WTC11 (cell line): Measurements from ENCODE around the gene MTA1. TPM values are rescaled to one million over a fixed set of nuclear protein-coding genes. Genes with fewer than 3 reads are reported as not detected.

Experiments
- ATAC-seq: fragments of 200-7000 bp; cut with Tn5 transposase; 2 replicates; pipeline ENCODE4 v1.10.0; 2021; ENCODE audit warnings: mild to moderate bottlenecking, moderate library complexity
- CTCF ChIA-PET: fragments of 300-600 bp; sonication (Branson Sonifier 250); formaldehyde crosslinking; loops from one replicate; lab custom pipeline; 2021; ENCODE audit warnings: antibody characterized with exemption; lab: Charles Lee
- POLR2A ChIA-PET: fragments of 350-600 bp; sonication (Branson Sonifier 250); formaldehyde crosslinking; loops from one replicate; lab custom pipeline; 2021; ENCODE audit warnings: antibody characterized with exemption; lab: Charles Lee
- DNase-seq: peaks from one replicate; pipeline ENCODE4 v3.0.0; 2021; ENCODE audit warnings: low spot score
- H3K27ac Mint-ChIP-seq: 2 replicates; pipeline ENCODE4 v1.8.0; 2021; ENCODE audit warnings: mixed read lengths
- H3K27me3 Mint-ChIP-seq: 2 replicates; pipeline ENCODE4 v1.8.0; 2021; ENCODE audit warnings: low read depth, mild to moderate bottlenecking, moderate library complexity, mixed read lengths
- H3K36me3 Mint-ChIP-seq: 2 replicates; pipeline ENCODE4 v1.8.0; 2021; ENCODE audit warnings: mixed read lengths
- H3K4me1 Mint-ChIP-seq: 2 replicates; pipeline ENCODE4 v1.8.0; 2022; ENCODE audit warnings: mixed read lengths
- H3K4me3 Mint-ChIP-seq: 2 replicates; pipeline ENCODE4 v1.8.0; 2021; ENCODE audit warnings: mild to moderate bottlenecking, moderate library complexity, mixed read lengths
- H3K9me3 Mint-ChIP-seq: 2 replicates; pipeline ENCODE4 v1.8.0; 2021; ENCODE audit warnings: mixed read lengths
- CBFB ChIP-seq: sonication (generic); formaldehyde crosslinking; IDR thresholded peaks from 2 replicates; pipeline ENCODE4 v1.8.1; 2022; ENCODE audit warnings: mild to moderate bottlenecking, low read depth, missing genetic modification reagents
- CDX4 ChIP-seq: fragments of 250-450 bp; sonication (Bioruptor Pico); IDR thresholded peaks from 2 replicates; pipeline ENCODE4 v1.9.0; 2021; ENCODE audit warnings: moderate library complexity, mild to moderate bottlenecking, inconsistent platforms, borderline replicate concordance
- CREB1 ChIP-seq: sonication (generic); formaldehyde crosslinking; IDR thresholded peaks from 2 replicates; pipeline ENCODE4 v1.8.0; 2023; ENCODE audit warnings: mild to moderate bottlenecking, missing genetic modification reagents
- ESRRA ChIP-seq: sonication (generic); formaldehyde crosslinking; IDR thresholded peaks from 2 replicates; pipeline ENCODE4 v1.8.1; 2022; ENCODE audit warnings: mild to moderate bottlenecking, missing genetic modification reagents, borderline replicate concordance
- FOXK1 ChIP-seq: sonication (generic); formaldehyde crosslinking; IDR thresholded peaks from 2 replicates; pipeline ENCODE4 v1.8.0; 2022; ENCODE audit warnings: mild to moderate bottlenecking, moderate library complexity, missing genetic modification reagents
- FOXP1 ChIP-seq: sonication (generic); formaldehyde crosslinking; IDR thresholded peaks from 2 replicates; pipeline ENCODE4 v1.8.0; 2022; ENCODE audit warnings: missing genetic modification reagents, mild to moderate bottlenecking, moderate library complexity, borderline replicate concordance
- NFYB ChIP-seq: sonication (generic); formaldehyde crosslinking; conservative IDR thresholded peaks from 2 replicates; pipeline ENCODE4 v1.8.0; 2022; ENCODE audit warnings: low read depth, missing genetic modification reagents
- PRRX2 ChIP-seq: fragments of 250-450 bp; sonication (Bioruptor Pico); IDR thresholded peaks from 2 replicates; pipeline ENCODE4 v1.8.0; 2021; ENCODE audit warnings: mild to moderate bottlenecking
- SOX15 ChIP-seq: fragments of 250-450 bp; sonication (Bioruptor Pico); IDR thresholded peaks from 2 replicates; pipeline ENCODE4 v1.9.0; 2021; ENCODE audit warnings: mild to moderate bottlenecking
- TEAD1 ChIP-seq: sonication (generic); formaldehyde crosslinking; IDR thresholded peaks from 2 replicates; pipeline ENCODE4 v1.8.0; 2022; ENCODE audit warnings: mild to moderate bottlenecking, missing genetic modification reagents
- ZNF121 ChIP-seq: sonication (generic); formaldehyde crosslinking; IDR thresholded peaks from 2 replicates; pipeline ENCODE4 v1.8.0; 2023; ENCODE audit warnings: missing genetic modification reagents
- ZNF263 ChIP-seq: sonication (generic); formaldehyde crosslinking; IDR thresholded peaks from 2 replicates; pipeline ENCODE4 v1.8.1; 2022; ENCODE audit warnings: low read depth, mild to moderate bottlenecking, moderate library complexity, missing genetic modification reagents
- ZNF317 ChIP-seq: sonication (generic); formaldehyde crosslinking; IDR thresholded peaks from 2 replicates; pipeline ENCODE4 v1.8.1; 2023; ENCODE audit warnings: low read depth, mild to moderate bottlenecking, moderate library complexity, missing genetic modification reagents, borderline replicate concordance
- ZNF396 ChIP-seq: fragments of 250-450 bp; sonication (Bioruptor Pico); IDR thresholded peaks from 2 replicates; pipeline ENCODE4 v1.8.0; 2021; ENCODE audit warnings: mild to moderate bottlenecking, moderate library complexity, borderline replicate concordance
- ZNF425 ChIP-seq: fragments of 250-450 bp; sonication (Bioruptor Pico); conservative IDR thresholded peaks from 2 replicates; pipeline ENCODE4 v1.9.0; 2021; ENCODE audit warnings: mild to moderate bottlenecking
- ZNF671 ChIP-seq: fragments of 250-450 bp; sonication (Bioruptor Pico); IDR thresholded peaks from 2 replicates; pipeline ENCODE4 v1.8.0; 2021; ENCODE audit warnings: mild to moderate bottlenecking
- total RNA-seq: library from RNA; stranded (reverse); gene quantifications from 3 replicates; pipeline ENCODE4 v1.2.3, GENCODE V29; 2021
- TF ChIP-seq, protein P1 (sequence below): sonication (generic); formaldehyde crosslinking; conservative IDR thresholded peaks from 2 replicates; pipeline ENCODE4 v1.8.1; 2022; ENCODE audit warnings: mild to moderate bottlenecking, missing genetic modification reagents
- TF ChIP-seq, protein P2 (sequence below): sonication (generic); formaldehyde crosslinking; IDR thresholded peaks from 2 replicates; pipeline ENCODE4 v1.8.1; 2022; ENCODE audit warnings: low read depth, missing genetic modification reagents, borderline replicate concordance
- TF ChIP-seq, protein P3 (sequence below): fragments of 250-450 bp; sonication (Bioruptor Pico); IDR thresholded peaks from 2 replicates; pipeline ENCODE4 v1.8.0; 2021; ENCODE audit warnings: mild to moderate bottlenecking
- TF ChIP-seq, protein P4 (sequence below): fragments of 250-450 bp; sonication (Bioruptor Pico); IDR thresholded peaks from 2 replicates; pipeline ENCODE4 v2.1.2; 2022; ENCODE audit warnings: mild to moderate bottlenecking, moderate library complexity

MTA1 gene
- total RNA-seq, 1 experiment from 2014 or later, result 279 TPM

GRCh38 chr14:105467249-105467941 is 47.8 kb downstream of the MTA1 start (continued):
- TF ChIP-seq, protein P1, sequence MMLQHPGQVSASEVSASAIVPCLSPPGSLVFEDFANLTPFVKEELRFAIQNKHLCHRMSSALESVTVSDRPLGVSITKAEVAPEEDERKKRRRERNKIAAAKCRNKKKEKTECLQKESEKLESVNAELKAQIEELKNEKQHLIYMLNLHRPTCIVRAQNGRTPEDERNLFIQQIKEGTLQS (CRISPR knock-in tag), result no peak
- no peak for TF ChIP-seq SOX15 (CRISPR knock-in tag)
- no peak for TF ChIP-seq CBFB (CRISPR knock-in tag)
- TF ChIP-seq TEAD1 (CRISPR knock-in tag), result no peak
- TF ChIP-seq, protein P2, sequence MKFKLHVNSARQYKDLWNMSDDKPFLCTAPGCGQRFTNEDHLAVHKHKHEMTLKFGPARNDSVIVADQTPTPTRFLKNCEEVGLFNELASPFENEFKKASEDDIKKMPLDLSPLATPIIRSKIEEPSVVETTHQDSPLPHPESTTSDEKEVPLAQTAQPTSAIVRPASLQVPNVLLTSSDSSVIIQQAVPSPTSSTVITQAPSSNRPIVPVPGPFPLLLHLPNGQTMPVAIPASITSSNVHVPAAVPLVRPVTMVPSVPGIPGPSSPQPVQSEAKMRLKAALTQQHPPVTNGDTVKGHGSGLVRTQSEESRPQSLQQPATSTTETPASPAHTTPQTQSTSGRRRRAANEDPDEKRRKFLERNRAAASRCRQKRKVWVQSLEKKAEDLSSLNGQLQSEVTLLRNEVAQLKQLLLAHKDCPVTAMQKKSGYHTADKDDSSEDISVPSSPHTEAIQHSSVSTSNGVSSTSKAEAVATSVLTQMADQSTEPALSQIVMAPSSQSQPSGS (CRISPR knock-in tag), result no peak
- TF ChIP-seq, all 79 proteins: peak for 0

- DNase-seq (no peak), ATAC-seq (no peak)
- no peaks in the 10 kb centered on the region for H3K4me1 Mint-ChIP-seq
- TF ChIP-seq ESRRA (CRISPR knock-in tag), result no peak
- TF ChIP-seq PRRX2 (CRISPR knock-in tag), result no peak
- no peak for TF ChIP-seq FOXP1 (CRISPR knock-in tag)
- no peak for TF ChIP-seq ZNF317 (CRISPR knock-in tag)
- no peak for TF ChIP-seq TEAD1 (CRISPR knock-in tag)
- TF ChIP-seq ZNF425 (CRISPR knock-in tag), result no peak
- TF ChIP-seq SOX15 (CRISPR knock-in tag), result no peak
- TF ChIP-seq ZNF671, result no peak
- no peak for TF ChIP-seq CBFB (CRISPR knock-in tag)
- TF ChIP-seq, protein P3, sequence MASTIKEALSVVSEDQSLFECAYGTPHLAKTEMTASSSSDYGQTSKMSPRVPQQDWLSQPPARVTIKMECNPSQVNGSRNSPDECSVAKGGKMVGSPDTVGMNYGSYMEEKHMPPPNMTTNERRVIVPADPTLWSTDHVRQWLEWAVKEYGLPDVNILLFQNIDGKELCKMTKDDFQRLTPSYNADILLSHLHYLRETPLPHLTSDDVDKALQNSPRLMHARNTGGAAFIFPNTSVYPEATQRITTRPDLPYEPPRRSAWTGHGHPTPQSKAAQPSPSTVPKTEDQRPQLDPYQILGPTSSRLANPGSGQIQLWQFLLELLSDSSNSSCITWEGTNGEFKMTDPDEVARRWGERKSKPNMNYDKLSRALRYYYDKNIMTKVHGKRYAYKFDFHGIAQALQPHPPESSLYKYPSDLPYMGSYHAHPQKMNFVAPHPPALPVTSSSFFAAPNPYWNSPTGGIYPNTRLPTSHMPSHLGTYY (CRISPR knock-in tag), result no peak
- TF ChIP-seq ZNF121 (CRISPR knock-in tag), result no peak
- TF ChIP-seq, protein P4, sequence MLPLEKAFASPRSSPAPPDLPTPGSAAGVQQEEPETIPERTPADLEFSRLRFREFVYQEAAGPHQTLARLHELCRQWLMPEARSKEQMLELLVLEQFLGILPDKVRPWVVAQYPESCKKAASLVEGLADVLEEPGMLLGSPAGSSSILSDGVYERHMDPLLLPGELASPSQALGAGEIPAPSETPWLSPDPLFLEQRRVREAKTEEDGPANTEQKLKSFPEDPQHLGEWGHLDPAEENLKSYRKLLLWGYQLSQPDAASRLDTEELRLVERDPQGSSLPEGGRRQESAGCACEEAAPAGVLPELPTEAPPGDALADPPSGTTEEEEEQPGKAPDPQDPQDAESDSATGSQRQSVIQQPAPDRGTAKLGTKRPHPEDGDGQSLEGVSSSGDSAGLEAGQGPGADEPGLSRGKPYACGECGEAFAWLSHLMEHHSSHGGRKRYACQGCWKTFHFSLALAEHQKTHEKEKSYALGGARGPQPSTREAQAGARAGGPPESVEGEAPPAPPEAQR (CRISPR knock-in tag), result no peak
- no peak for TF ChIP-seq CDX4
- TF ChIP-seq, protein P2 (CRISPR knock-in tag), result no peak
- no peak for TF ChIP-seq ZNF396 (CRISPR knock-in tag)
- no peak for TF ChIP-seq CREB1 (CRISPR knock-in tag)
- TF ChIP-seq ZNF263, result no peak
- TF ChIP-seq NFYB (CRISPR knock-in tag), result no peak
- TF ChIP-seq FOXK1 (CRISPR knock-in tag), result no peak
- H3K36me3 Mint-ChIP-seq, result peaks cover 7% of the 10 kb centered on the region; the same call in 1 of the 2 replicates
- no peaks in the 10 kb centered on the region for H3K27me3 Mint-ChIP-seq
- H3K9me3 Mint-ChIP-seq, result no peaks in the 10 kb centered on the region
- ChIA-PET POLR2A (interaction anchor here (1.0 kb wide), 1 partner anchor 38 kb away, joined by 3 read pairs; no protein-coding TSS in a partner anchor), CTCF (interaction anchor here (3.1 to 7.2 kb wide), 3 partner anchors 14 to 22 kb away, joined by 12 to 116 read pairs (median 49); partner anchors contain the start of gene TEDC1)
- H3K27ac Mint-ChIP-seq, result no peak overlapping the region
- no peak overlapping the region for H3K4me3 Mint-ChIP-seq
These were observed 48.4 kb downstream of the MTA1 start for GRCh38 chr14:105467942-105468471.
